Naive thymus-derived CD4-positive, alpha-beta T cell (primary cell): Measurements from ENCODE around the gene DUS1L. TPM values are rescaled to one million over a fixed set of nuclear protein-coding genes. Genes with fewer than 3 reads are reported as not detected.

Experiments used
- ATAC-seq: fragments of 150-1000 bp; cut with Tn5 transposase; 2 replicates; pipeline ENCODE4 v1.10.0; 2021; ENCODE audit warnings: mild to moderate bottlenecking, moderate library complexity
- CTCF ChIA-PET: fragments of 350-600 bp; sonication (Branson Sonifier 250); formaldehyde crosslinking; loops from one replicate; lab custom pipeline; 2021; ENCODE audit warnings: antibody characterized with exemption; lab: Charles Lee
- POLR2A ChIA-PET: fragments of 350-600 bp; sonication (Branson Sonifier 250); formaldehyde crosslinking; loops from one replicate; lab custom pipeline; 2021; ENCODE audit warnings: antibody characterized with exemption, inconsistent platforms; lab: Charles Lee
- DNase-seq, 9 donors: peaks; one replicate each; pipeline versions ENCODE4 v3.0.0 to v3.0.0-alpha.2; 2020 to 2022; ENCODE audit warnings: mixed read lengths in 1 of 9
- H3K27ac ChIP-seq: one replicate; pipeline ENCODE4 v1.7.0; 2013; ENCODE audit warnings: mild to moderate bottlenecking, low read depth, low read length, moderate library complexity
- H3K27me3 ChIP-seq, 2 donors: one replicate each; pipeline ENCODE4 v1.7.0; 2013; ENCODE audit warnings: low read length in 2 of 2, mild to moderate bottlenecking in 2 of 2, moderate library complexity in 2 of 2; ENCODE audit not compliant: control insufficient read depth in 2 of 2, insufficient read depth in 2 of 2
- H3K36me3 ChIP-seq, 3 experiments: 1 replicate in 2 of 3; 2 replicates in 1 of 3; pipeline ENCODE4 v1.7.0; 2013; ENCODE audit warnings: low read length in 3 of 3, mild to moderate bottlenecking in 3 of 3, moderate library complexity in 1 of 3; ENCODE audit not compliant: insufficient read depth in 3 of 3, control insufficient read depth in 2 of 3
- H3K4me1 ChIP-seq, 2 donors: one replicate each; pipeline ENCODE4 v1.7.0; 2013; ENCODE audit warnings: low read length in 2 of 2, mild to moderate bottlenecking in 2 of 2, moderate library complexity in 1 of 2; ENCODE audit not compliant: control insufficient read depth in 2 of 2, insufficient read depth in 2 of 2
- H3K4me3 ChIP-seq: 2 replicates; pipeline ENCODE4 v1.7.0; 2013; ENCODE audit warnings: mild to moderate bottlenecking, low read length
- H3K9me3 ChIP-seq, 3 experiments: 1 replicate in 2 of 3; 2 replicates in 1 of 3; pipeline ENCODE4 v1.7.0; 2013; ENCODE audit warnings: low read length in 3 of 3; ENCODE audit not compliant: control insufficient read depth in 2 of 3
- H3K27ac Mint-ChIP-seq, 9 donors: one replicate each; pipeline ENCODE4 v1.8.0; 2020 to 2022; ENCODE audit warnings: mixed read lengths in 9 of 9, mild to moderate bottlenecking in 8 of 9, moderate library complexity in 5 of 9, inconsistent platforms in 2 of 9
- H3K27me3 Mint-ChIP-seq, 5 donors: one replicate each; pipeline ENCODE4 v1.8.0; 2021 to 2022; ENCODE audit warnings: mixed read lengths in 5 of 5, mild to moderate bottlenecking in 1 of 5
- H3K36me3 Mint-ChIP-seq, 5 donors: one replicate each; pipeline ENCODE4 v1.8.0; 2020 to 2022; ENCODE audit warnings: mixed read lengths in 5 of 5, mild to moderate bottlenecking in 3 of 5, inconsistent platforms in 1 of 5
- H3K4me1 Mint-ChIP-seq, 7 donors: one replicate each; pipeline ENCODE4 v1.8.0; 2020 to 2022; ENCODE audit warnings: mixed read lengths in 7 of 7, mild to moderate bottlenecking in 3 of 7, inconsistent platforms in 1 of 7
- H3K4me3 Mint-ChIP-seq, 10 donors: one replicate each; pipeline ENCODE4 v1.8.0; 2020 to 2022; ENCODE audit warnings: mild to moderate bottlenecking in 10 of 10, mixed read lengths in 10 of 10, moderate library complexity in 6 of 10, inconsistent platforms in 2 of 10
- H3K9me3 Mint-ChIP-seq, 11 donors: one replicate each; pipeline ENCODE4 v1.8.0; 2020 to 2022; ENCODE audit warnings: mixed read lengths in 11 of 11, mild to moderate bottlenecking in 4 of 11, inconsistent platforms in 1 of 11, moderate library complexity in 1 of 11
- intact Hi-C, 2 donors: fragments of 100-400 bp; cut with micrococcal nuclease; formaldehyde crosslinking; loops; one replicate each; pipeline ENCODE4 v1.15.1; 2023
- polyA plus RNA-seq, 2 donors: library from polyadenylated mRNA; unstranded; fragments of 300-500 nt; fragmentation: Illumina TruSeq; gene quantifications; one replicate each; pipeline ENCODE4 v1.2.3, GENCODE V29; 2021
- total RNA-seq, 6 experiments: library from RNA in 5 of 6; stranded (reverse) in 5 of 6; gene quantifications; 1 replicate in 5 of 6; 2 replicates in 1 of 6; pipeline ENCODE4 v1.2.3 and lab custom pipeline; 2021 to 2026

DUS1L gene
- total and polyA plus RNA-seq, 7 experiments from 2014 or later, result 52.9 to 157 (median 143) TPM

- POLR2A ChIA-PET, result interaction anchor here (0.7 to 7.7 kb wide), 2 partner anchors 16 to 72 kb away, joined by 4 to 54 read pairs; partner anchors contain the start of gene DUS1L
- no peak overlapping the region for H3K4me3 ChIP-seq
- Mint-ChIP-seq H3K27ac (peak overlapping the region in 1 of 9 donors; percentile 22), H3K36me3 (peaks cover 0 to 9% (median 2%) of the 10 kb centered on the region in 5 donors), H3K4me1 (peaks cover 5 to 28% (median 13%) of the 10 kb centered on the region in 7 donors), H3K27me3 (no peaks in the 10 kb centered on the region), H3K9me3 (no peaks in the 10 kb centered on the region), H3K4me3 (peak overlapping the region in 4 of 10 donors; percentile 9 to 92 (median 44))
- no peaks in the 10 kb centered on the region for H3K9me3 ChIP-seq
- intact Hi-C loops, result no loop called here
- H3K27ac ChIP-seq, result no peak overlapping the region
- H3K36me3 ChIP-seq, result peaks cover 0 to 45% (median 0%) of the 10 kb centered on the region in 3 experiments
- ATAC-seq, result no peak
- no peaks in the 10 kb centered on the region for H3K27me3 ChIP-seq
- H3K4me1 ChIP-seq, result peaks cover 18 to 30% of the 10 kb centered on the region in 2 donors
- CTCF ChIA-PET, result no interaction called here
- DNase-seq, result no peak
Observed at GRCh38 chr17:82049106-82049505, 16.5 kb downstream of the DUS1L start.

- ATAC-seq (no peak), DNase-seq (no peak)
- Histone ChIP-seq H3K36me3 (peaks cover 0 to 40% (median 0%) of the 10 kb centered on the region in 3 experiments), H3K9me3 (no peaks in the 10 kb centered on the region), H3K27me3 (no peaks in the 10 kb centered on the region), H3K4me3 (no peak overlapping the region), H3K27ac (no peak overlapping the region), H3K4me1 (peaks cover 18 to 24% of the 10 kb centered on the region in 2 donors)
- no peaks in the 10 kb centered on the region for H3K9me3 Mint-ChIP-seq
- no peaks in the 10 kb centered on the region for H3K27me3 Mint-ChIP-seq
- ChIA-PET POLR2A (interaction anchor here (0.7 to 7.7 kb wide), 2 partner anchors 17 to 73 kb away, joined by 4 to 54 read pairs; partner anchors contain the start of gene DUS1L), CTCF (no interaction called here)
- intact Hi-C loops, result no loop called here
- peaks cover 0 to 9% (median 2%) of the 10 kb centered on the region in 5 donors for H3K36me3 Mint-ChIP-seq
- H3K4me3 Mint-ChIP-seq, result peak overlapping the region in 3 of 10 donors; percentile 28 to 68 (median 31)
- H3K27ac Mint-ChIP-seq, result no peak overlapping the region
- H3K4me1 Mint-ChIP-seq, result peaks cover 5 to 24% (median 13%) of the 10 kb centered on the region in 7 donors
Observed at GRCh38 chr17:82048571-82048971, 17.0 kb downstream of the DUS1L start.

- H3K4me1 Mint-ChIP-seq, result peaks cover 5 to 19% (median 13%) of the 10 kb centered on the region in 7 donors
- peaks cover 14 to 19% of the 10 kb centered on the region in 2 donors for H3K4me1 ChIP-seq
- no peak overlapping the region for H3K27ac ChIP-seq
- POLR2A ChIA-PET, result interaction anchor here (0.7 kb wide), 1 partner anchor 10 kb away, joined by 5 read pairs; the partner anchor contains the start of gene DCXR
- no peaks in the 10 kb centered on the region for H3K9me3 ChIP-seq
- CTCF ChIA-PET, result no interaction called here
- H3K27ac Mint-ChIP-seq, result peak overlapping the region in 1 of 9 donors; percentile 48
- no peaks in the 10 kb centered on the region for H3K27me3 Mint-ChIP-seq
- peaks cover 0 to 40% (median 0%) of the 10 kb centered on the region in 3 experiments for H3K36me3 ChIP-seq
- intact Hi-C loops, result no loop called here
- DNase-seq (no peak), ATAC-seq (no peak)
- no peaks in the 10 kb centered on the region for H3K9me3 Mint-ChIP-seq
- H3K36me3 Mint-ChIP-seq, result peaks cover 0 to 9% (median 2%) of the 10 kb centered on the region in 5 donors
- H3K4me3 ChIP-seq, result no peak overlapping the region
- peak overlapping the region in 2 of 10 donors; percentile 31 to 47 for H3K4me3 Mint-ChIP-seq
- no peaks in the 10 kb centered on the region for H3K27me3 ChIP-seq
Observed at GRCh38 chr17:82047914-82048570, 17.6 kb downstream of the DUS1L start.

- Mint-ChIP-seq H3K27ac (peak overlapping the region in 1 of 9 donors; percentile 48), H3K4me3 (peak overlapping the region in 3 of 10 donors; percentile 9 to 47 (median 38)), H3K9me3 (no peaks in the 10 kb centered on the region)
Observed at GRCh38 chr17:82047379-82047778, 18.2 kb downstream of the DUS1L start.

GRCh38 chr17:82046903-82047302 lies 18.7 kb downstream of the DUS1L start:
- no peak for DNase-seq
- peak overlapping the region in 1 of 10 donors; percentile 29 for H3K4me3 Mint-ChIP-seq
- H3K27ac ChIP-seq, result no peak overlapping the region
- H3K9me3 Mint-ChIP-seq, result no peaks in the 10 kb centered on the region
- no peaks in the 10 kb centered on the region for H3K27me3 ChIP-seq
- H3K36me3 ChIP-seq, result peaks cover 0 to 40% (median 0%) of the 10 kb centered on the region in 3 experiments
- no peaks in the 10 kb centered on the region for H3K27me3 Mint-ChIP-seq
- intact Hi-C loops, result no loop called here
- peaks cover 5 to 13% (median 11%) of the 10 kb centered on the region in 7 donors for H3K4me1 Mint-ChIP-seq
- H3K36me3 Mint-ChIP-seq, result peaks cover 0 to 9% (median 2%) of the 10 kb centered on the region in 5 donors
- H3K4me1 ChIP-seq, result peaks cover 5 to 10% of the 10 kb centered on the region in 2 donors
- ChIA-PET POLR2A (no interaction called here), CTCF (no interaction called here)
- H3K27ac Mint-ChIP-seq, result peak overlapping the region in 2 of 9 donors; percentile 33 to 34
- ATAC-seq, result no peak
- no peak overlapping the region for H3K4me3 ChIP-seq
- no peaks in the 10 kb centered on the region for H3K9me3 ChIP-seq

More at GRCh38 chr17:82047379-82047778, 18.2 kb downstream of the DUS1L start:
- no peak for DNase-seq
- H3K9me3 ChIP-seq, result no peaks in the 10 kb centered on the region
- H3K27me3 Mint-ChIP-seq, result no peaks in the 10 kb centered on the region
- ATAC-seq, result no peak
- H3K27ac ChIP-seq, result no peak overlapping the region
- H3K36me3 Mint-ChIP-seq, result peaks cover 0 to 9% (median 2%) of the 10 kb centered on the region in 5 donors
- ChIA-PET POLR2A (interaction anchor here (0.7 kb wide), 1 partner anchor 9 kb away, joined by 5 read pairs; the partner anchor contains the start of gene DCXR), CTCF (no interaction called here)
- H3K4me1 Mint-ChIP-seq, result peaks cover 5 to 13% (median 11%) of the 10 kb centered on the region in 7 donors
- H3K27me3 ChIP-seq, result no peaks in the 10 kb centered on the region
- H3K36me3 ChIP-seq, result peaks cover 0 to 40% (median 0%) of the 10 kb centered on the region in 3 experiments
- intact Hi-C loops, result no loop called here
- H3K4me3 ChIP-seq, result no peak overlapping the region
- peaks cover 7 to 12% of the 10 kb centered on the region in 2 donors for H3K4me1 ChIP-seq

GRCh38 chr17:82045936-82046484 lies 19.6 kb downstream of the DUS1L start:
- Histone ChIP-seq H3K27ac (no peak overlapping the region), H3K27me3 (no peaks in the 10 kb centered on the region), H3K4me3 (no peak overlapping the region), H3K9me3 (no peaks in the 10 kb centered on the region), H3K4me1 (peaks cover 5 to 9% of the 10 kb centered on the region in 2 donors), H3K36me3 (peaks cover 0 to 40% (median 0%) of the 10 kb centered on the region in 3 experiments)
- no peaks in the 10 kb centered on the region for H3K27me3 Mint-ChIP-seq
- no peak overlapping the region for H3K4me3 Mint-ChIP-seq
- CTCF ChIA-PET, result no interaction called here
- peaks cover 5 to 13% (median 11%) of the 10 kb centered on the region in 7 donors for H3K4me1 Mint-ChIP-seq
- no peak overlapping the region for H3K27ac Mint-ChIP-seq
- ATAC-seq (no peak), DNase-seq (no peak)
- intact Hi-C loops, result no loop called here
- POLR2A ChIA-PET, result no interaction called here
- H3K9me3 Mint-ChIP-seq, result no peaks in the 10 kb centered on the region
- peaks cover 0 to 9% (median 2%) of the 10 kb centered on the region in 5 donors for H3K36me3 Mint-ChIP-seq
